PFSK-1 (cell line): ENCODE results near the gene ACTR5. TPM values are rescaled to one million over a fixed set of nuclear protein-coding genes. Genes with fewer than 3 reads are reported as not detected.

ENCODE experiments used
- FOXP2 ChIP-seq: optimal IDR thresholded peaks from 2 replicates; pipeline ENCODE3; 2011; ENCODE audit warnings: borderline replicate concordance, control low read depth, inconsistent platforms; ENCODE audit not compliant: insufficient read depth; ENCODE audit errors: extremely low read length, extremely low read depth
- POLR2AphosphoS5 ChIP-seq: IDR thresholded peaks from 2 replicates; pipeline ENCODE4 v1.6.1; 2012; ENCODE audit warnings: low read depth, mild to moderate bottlenecking, control low read depth, low read length, moderate library complexity
- SIN3A ChIP-seq: IDR thresholded peaks from 2 replicates; pipeline ENCODE4 v1.6.1; 2012; ENCODE audit warnings: mild to moderate bottlenecking, low read length, moderate library complexity, borderline replicate concordance; ENCODE audit not compliant: insufficient read depth
- TAF1 ChIP-seq: IDR thresholded peaks from 2 replicates; pipeline ENCODE4 v1.6.1; 2012; ENCODE audit warnings: low read length, control low read depth, borderline replicate concordance; ENCODE audit not compliant: insufficient read depth
- polyA plus RNA-seq: library from polyadenylated mRNA; unstranded; fragments of >200 nt; gene quantifications from one replicate; pipeline ENCODE4 v1.2.1, GENCODE V29; 2012; ENCODE audit warnings: low read depth, missing spikeins; ENCODE audit not compliant: insufficient read length
- TF ChIP-seq, protein P1 (sequence below), 2 experiments: IDR thresholded peaks; 2 replicates each; pipeline versions ENCODE4 v1.6.1 to v1.8.0; 2011 to 2012; ENCODE audit warnings: low read depth in 2 of 2, low read length in 2 of 2, control low read depth in 1 of 2, inconsistent platforms in 1 of 2, mild to moderate bottlenecking in 1 of 2, moderate library complexity in 1 of 2; ENCODE audit not compliant: insufficient read depth in 1 of 2

The ACTR5 gene
- polyA plus RNA-seq: 8.0 TPM

DNA sequence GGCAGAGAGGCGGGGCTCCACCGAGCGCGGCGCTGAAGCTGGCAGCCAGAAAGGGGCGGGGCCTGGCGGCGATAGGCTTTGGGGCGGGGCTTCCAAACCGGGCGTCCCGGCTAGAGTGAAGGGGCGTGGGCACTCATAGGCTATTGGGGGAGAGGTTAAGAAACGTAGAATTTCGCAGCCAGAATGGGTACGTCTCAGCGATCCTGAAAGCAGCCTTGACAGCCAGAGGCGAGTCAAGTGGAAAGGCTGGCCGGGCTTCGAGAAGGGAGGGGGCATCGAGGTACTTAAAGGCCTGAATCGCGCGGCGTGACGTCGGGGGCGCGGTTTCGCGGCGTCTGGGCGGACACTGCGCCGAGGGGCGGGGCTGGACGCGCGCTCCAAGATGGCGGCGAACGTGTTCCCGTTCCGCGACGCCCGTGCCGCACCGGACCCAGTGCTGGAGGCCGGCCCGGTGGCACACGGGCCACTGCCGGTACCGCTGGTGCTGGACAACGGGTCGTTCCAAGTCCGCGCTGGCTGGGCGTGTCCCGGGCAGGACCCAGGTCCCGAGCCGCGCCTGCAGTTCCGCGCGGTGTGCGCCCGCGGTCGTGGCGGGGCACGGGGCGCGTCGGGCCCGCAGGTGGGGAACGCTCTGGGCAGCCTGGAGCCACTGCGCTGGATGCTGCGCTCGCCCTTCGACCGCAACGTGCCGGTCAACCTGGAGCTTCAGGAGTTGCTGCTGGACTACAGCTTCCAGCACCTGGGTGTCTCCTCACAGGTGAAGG is at the start of gene ACTR5:
TSS of gene ACTR5 (plus strand) at position 364 of the 764 bp plus-strand sequence. CDS start at position 383, 19 bp downstream.
- TF ChIP-seq, protein P1, sequence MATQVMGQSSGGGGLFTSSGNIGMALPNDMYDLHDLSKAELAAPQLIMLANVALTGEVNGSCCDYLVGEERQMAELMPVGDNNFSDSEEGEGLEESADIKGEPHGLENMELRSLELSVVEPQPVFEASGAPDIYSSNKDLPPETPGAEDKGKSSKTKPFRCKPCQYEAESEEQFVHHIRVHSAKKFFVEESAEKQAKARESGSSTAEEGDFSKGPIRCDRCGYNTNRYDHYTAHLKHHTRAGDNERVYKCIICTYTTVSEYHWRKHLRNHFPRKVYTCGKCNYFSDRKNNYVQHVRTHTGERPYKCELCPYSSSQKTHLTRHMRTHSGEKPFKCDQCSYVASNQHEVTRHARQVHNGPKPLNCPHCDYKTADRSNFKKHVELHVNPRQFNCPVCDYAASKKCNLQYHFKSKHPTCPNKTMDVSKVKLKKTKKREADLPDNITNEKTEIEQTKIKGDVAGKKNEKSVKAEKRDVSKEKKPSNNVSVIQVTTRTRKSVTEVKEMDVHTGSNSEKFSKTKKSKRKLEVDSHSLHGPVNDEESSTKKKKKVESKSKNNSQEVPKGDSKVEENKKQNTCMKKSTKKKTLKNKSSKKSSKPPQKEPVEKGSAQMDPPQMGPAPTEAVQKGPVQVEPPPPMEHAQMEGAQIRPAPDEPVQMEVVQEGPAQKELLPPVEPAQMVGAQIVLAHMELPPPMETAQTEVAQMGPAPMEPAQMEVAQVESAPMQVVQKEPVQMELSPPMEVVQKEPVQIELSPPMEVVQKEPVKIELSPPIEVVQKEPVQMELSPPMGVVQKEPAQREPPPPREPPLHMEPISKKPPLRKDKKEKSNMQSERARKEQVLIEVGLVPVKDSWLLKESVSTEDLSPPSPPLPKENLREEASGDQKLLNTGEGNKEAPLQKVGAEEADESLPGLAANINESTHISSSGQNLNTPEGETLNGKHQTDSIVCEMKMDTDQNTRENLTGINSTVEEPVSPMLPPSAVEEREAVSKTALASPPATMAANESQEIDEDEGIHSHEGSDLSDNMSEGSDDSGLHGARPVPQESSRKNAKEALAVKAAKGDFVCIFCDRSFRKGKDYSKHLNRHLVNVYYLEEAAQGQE (IDR thresholded peaks at IDR 0.05; ENCODE audit: insufficient read depth in 1 of 2, low read depth in 2 of 2, low read length in 2 of 2): no peak
- TF ChIP-seq FOXP2 (peak; percentile 46), SIN3A (no peak), POLR2AphosphoS5 (peak; percentile 55), TAF1 (peak; percentile 68)

DNA sequence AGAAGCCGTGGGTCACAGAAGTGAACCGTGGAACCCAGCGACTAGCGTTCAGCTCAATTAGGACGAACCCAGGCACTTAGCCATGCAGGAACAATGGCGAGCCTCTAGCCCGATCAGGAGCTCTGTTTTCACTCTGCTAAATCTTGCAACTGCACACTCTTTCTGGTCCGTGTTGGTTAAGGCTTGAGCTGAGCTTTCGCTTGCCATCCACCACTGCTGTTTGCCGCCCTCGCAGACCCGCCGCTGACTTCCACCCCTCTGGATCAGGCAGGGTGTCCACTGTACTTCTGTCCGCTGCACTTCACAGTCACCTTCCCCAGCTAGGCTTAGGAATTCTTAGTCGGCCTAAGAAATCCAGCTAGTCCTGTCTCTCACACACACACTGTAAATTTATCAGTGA is 49.7 kb upstream of the ACTR5 start:
- no peak for TF ChIP-seq POLR2AphosphoS5
- no peak for TF ChIP-seq FOXP2
- TF ChIP-seq TAF1: no peak
- TF ChIP-seq, protein P1 (IDR thresholded peaks at IDR 0.05; ENCODE audit: insufficient read depth in 1 of 2, low read depth in 2 of 2, low read length in 2 of 2): no peak
- no peak for TF ChIP-seq SIN3A

DNA sequence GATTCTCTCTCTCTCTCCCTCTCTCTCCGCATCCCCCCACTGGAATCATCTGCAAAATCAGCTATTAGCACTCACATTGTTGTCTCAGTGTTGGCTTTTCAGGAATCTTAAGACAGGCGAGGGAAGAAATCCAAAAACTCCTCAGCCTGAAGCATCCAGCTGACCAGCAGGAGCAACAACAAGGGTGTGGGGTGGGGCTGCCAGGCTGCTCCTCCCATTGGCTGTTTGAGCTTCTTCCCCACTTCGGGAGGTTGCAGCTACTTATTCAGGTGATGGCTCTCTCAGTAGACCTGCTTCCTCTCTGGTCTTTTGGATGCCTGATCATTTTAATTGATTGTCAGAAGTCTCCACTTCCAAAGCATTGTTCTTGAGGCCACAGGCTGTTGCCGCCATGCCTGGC is 48.1 kb upstream of the ACTR5 start:
- TF ChIP-seq POLR2AphosphoS5 (no peak), TAF1 (no peak), FOXP2 (no peak), SIN3A (no peak)
- TF ChIP-seq, protein P1 (IDR thresholded peaks at IDR 0.05; ENCODE audit: insufficient read depth in 1 of 2, low read depth in 2 of 2, low read length in 2 of 2): no peak

DNA sequence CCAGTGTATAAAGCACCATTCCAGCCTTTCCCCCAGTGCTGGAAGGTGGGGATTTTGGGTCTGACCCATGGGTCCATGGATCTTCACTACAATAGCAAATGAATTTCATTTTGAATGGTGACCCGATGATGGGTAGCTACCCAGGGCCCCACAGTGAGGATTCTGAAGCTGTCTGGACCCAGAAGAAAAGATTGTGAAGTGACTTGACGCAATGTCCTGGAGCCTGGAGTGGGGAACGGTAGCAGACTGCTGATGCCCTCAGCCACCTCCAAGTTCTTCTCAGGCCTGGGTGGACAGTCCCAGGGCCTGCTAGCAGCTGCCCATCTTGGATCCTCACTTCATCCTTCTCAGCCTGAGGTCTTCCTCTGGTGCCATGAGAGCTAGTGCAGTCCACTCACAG is 47.3 kb upstream of the ACTR5 start:
- TF ChIP-seq SIN3A (no peak), TAF1 (no peak), POLR2AphosphoS5 (no peak)

DNA sequence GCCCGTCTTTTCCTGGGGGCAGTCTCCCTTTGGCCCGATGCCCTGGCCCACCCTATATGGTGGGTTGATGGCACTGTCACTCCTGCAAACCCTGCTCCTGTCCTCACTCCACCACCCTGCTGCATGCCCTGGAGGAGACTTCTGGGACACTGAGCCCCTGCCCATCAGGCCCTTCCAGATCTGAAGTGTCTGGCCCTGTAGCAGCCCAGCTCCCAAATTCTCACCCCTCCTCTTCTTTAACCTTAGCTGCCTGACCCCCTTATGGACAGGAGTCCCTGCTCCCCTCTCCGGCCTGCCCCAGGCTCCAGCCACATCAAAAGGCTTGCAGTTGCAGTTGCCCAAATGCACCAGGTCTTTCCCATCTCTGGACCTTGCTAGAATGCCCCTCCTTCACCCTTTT is 44.7 kb upstream of the ACTR5 start:
- TF ChIP-seq FOXP2 (no peak), POLR2AphosphoS5 (no peak), TAF1 (no peak), SIN3A (no peak)
- TF ChIP-seq, protein P1 (IDR thresholded peaks at IDR 0.05; ENCODE audit: insufficient read depth in 1 of 2, low read depth in 2 of 2, low read length in 2 of 2): no peak
